HepG2 (cell line): Measurements from ENCODE around the gene ZFP69. TPM values are rescaled to one million over a fixed set of nuclear protein-coding genes. Genes with fewer than 3 reads are reported as not detected.

ENCODE experiments used
- AKAP8 ChIP-seq: sonication (generic); formaldehyde crosslinking; IDR thresholded peaks from 2 replicates; pipeline ENCODE4 v1.5.1; 2020; ENCODE audit warnings: mild to moderate bottlenecking, missing genetic modification reagents
- CENPT ChIP-seq: sonication (generic); formaldehyde crosslinking; IDR thresholded peaks from 2 replicates; pipeline ENCODE4 v1.8.0; 2022; ENCODE audit warnings: low read depth, mild to moderate bottlenecking, moderate library complexity, missing genetic modification reagents
- GATAD1 ChIP-seq: IDR thresholded peaks from 2 replicates; pipeline ENCODE4 v1.6.1; 2016; ENCODE audit warnings: missing genetic modification reagents, missing compliant biosample characterization
- HDAC1 ChIP-seq: sonication (generic); formaldehyde crosslinking; IDR thresholded peaks from 2 replicates; pipeline ENCODE4 v1.5.1; 2020; ENCODE audit warnings: mild to moderate bottlenecking, missing genetic modification reagents
- MTA1 ChIP-seq: sonication (generic); formaldehyde crosslinking; IDR thresholded peaks from 2 replicates; pipeline ENCODE4 v1.4.0; 2020; ENCODE audit warnings: missing genetic modification reagents, mild to moderate bottlenecking, borderline replicate concordance
- NR3C1 ChIP-seq: sonication (generic); formaldehyde crosslinking; IDR thresholded peaks from 2 replicates; pipeline ENCODE4 v1.4.0; 2020; ENCODE audit warnings: missing genetic modification reagents
- REL ChIP-seq: sonication (generic); formaldehyde crosslinking; conservative IDR thresholded peaks from 2 replicates; pipeline ENCODE4 v1.8.0; 2022; ENCODE audit warnings: mild to moderate bottlenecking, missing genetic modification reagents, moderate library complexity
- SMAD1 ChIP-seq: sonication (generic); formaldehyde crosslinking; IDR thresholded peaks from 2 replicates; pipeline ENCODE4 v1.4.0; 2020; ENCODE audit warnings: missing genetic modification reagents, low read depth, mild to moderate bottlenecking, borderline replicate concordance
- TARDBP ChIP-seq: sonication (generic); formaldehyde crosslinking; IDR thresholded peaks from 2 replicates; pipeline ENCODE4 v1.8.0; 2022; ENCODE audit warnings: mild to moderate bottlenecking, missing genetic modification reagents
- TBP ChIP-seq: sonication (generic); formaldehyde crosslinking; IDR thresholded peaks from 2 replicates; pipeline ENCODE4 v1.5.0; 2020; ENCODE audit warnings: missing genetic modification reagents
- ZBTB40 ChIP-seq, 2 experiments: fragments of 450-650 bp in 1 of 2; sonication (generic) in 1 of 2; formaldehyde crosslinking in 1 of 2; IDR thresholded peaks; 2 replicates each; pipeline versions ENCODE4 v1.6.1 to v1.8.0; 2016 to 2022; ENCODE audit warnings: antibody characterized with exemption in 1 of 2, mild to moderate bottlenecking in 1 of 2, missing genetic modification reagents in 1 of 2
- ZNF354B ChIP-seq: sonication (generic); formaldehyde crosslinking; IDR thresholded peaks from 2 replicates; pipeline ENCODE4 v1.8.0; 2022; ENCODE audit warnings: mild to moderate bottlenecking, missing genetic modification reagents
- ZNF431 ChIP-seq: sonication (generic); formaldehyde crosslinking; IDR thresholded peaks from 2 replicates; pipeline ENCODE4 v1.9.0; 2022; ENCODE audit warnings: missing genetic modification reagents, low read depth, mild to moderate bottlenecking, borderline replicate concordance
- ZNF441 ChIP-seq: sonication (generic); formaldehyde crosslinking; IDR thresholded peaks from 2 replicates; pipeline ENCODE4 v1.7.0; 2021; ENCODE audit warnings: missing genetic modification reagents, borderline replicate concordance
- ZXDC ChIP-seq: sonication (generic); formaldehyde crosslinking; IDR thresholded peaks from 2 replicates; pipeline ENCODE4 v1.5.0; 2020; ENCODE audit warnings: mild to moderate bottlenecking, missing genetic modification reagents
- polyA plus RNA-seq, 8 experiments: library from polyadenylated mRNA; depleted of rRNA in 3 of 8; stranded (reverse) in 7 of 8; unstranded in 1 of 8; fragments of >200 nt; fragmentation: Illumina TruSeq in 4 of 8; extraction: Trizol in 4 of 8; gene quantifications; 2 replicates each; pipeline versions ENCODE4 v1.2.1 to v1.2.3, GENCODE V29; 2011 to 2016; ENCODE audit warnings: low read depth in 4 of 8, missing spikeins in 1 of 8, mixed read lengths in 1 of 8; ENCODE audit not compliant: insufficient read depth in 1 of 8
- total RNA-seq, 5 experiments: library from RNA; depleted of rRNA; stranded (reverse); fragments of >200 nt; fragmentation: Illumina TruSeq; extraction: Trizol; gene quantifications; 2 replicates each; pipeline ENCODE4 v1.2.3, GENCODE V29; 2016; ENCODE audit warnings: low read depth in 1 of 5

The ZFP69 gene
- total and polyA plus RNA-seq, 2 of the 13 experiments (the other 11 are each of a cell fraction or from before 2014, with no cell fraction given): 2.6 to 5.6 TPM

GRCh38 chr1:40476924-40477677, at the start of gene ZFP69 (continued):
- TF ChIP-seq ZBTB40 (IDR thresholded peaks at IDR 0.05): no peak
- TF ChIP-seq ZBTB40 (CRISPR knock-in tag; IDR thresholded peaks at IDR 0.05): no peak
- no peak for TF ChIP-seq GATAD1 (CRISPR knock-in tag)
- no peak for TF ChIP-seq REL (CRISPR knock-in tag)
- TF ChIP-seq AKAP8 (CRISPR knock-in tag): no peak
- TF ChIP-seq ZXDC (CRISPR knock-in tag): peak; percentile 41; the same call in 1 of the 2 replicates
- no peak for TF ChIP-seq TBP (CRISPR knock-in tag)
- TF ChIP-seq MTA1: peak; percentile 30; the same call in 1 of the 2 replicates
- TF ChIP-seq ZNF354B (CRISPR knock-in tag): no peak
- TF ChIP-seq CENPT (CRISPR knock-in tag): peak; percentile 51; the same call in 1 of the 2 replicates
- TF ChIP-seq ZNF431 (CRISPR knock-in tag): no peak; the same call in 1 of the 2 replicates
- no peak for TF ChIP-seq SMAD1 (CRISPR knock-in tag)
- peak; percentile 70; the same call in 1 of the 2 replicates for TF ChIP-seq TARDBP (CRISPR knock-in tag)
- TF ChIP-seq NR3C1 (CRISPR knock-in tag): no peak
- 0 out of 2 replicates have a peak, but pooled peaks have one; percentile 24 for TF ChIP-seq ZNF441 (CRISPR knock-in tag)
- peak; percentile 70; the same call in 1 of the 2 replicates for TF ChIP-seq HDAC1 (CRISPR knock-in tag)
